Measurements from ENCODE around the gene RIN3. TPM values are rescaled to one million over a fixed set of nuclear protein-coding genes. Genes with fewer than 3 reads are reported as not detected.

RIN3 gene
- total RNA-seq, 2 donors from 2014 or later, result 19.1 to 19.9 TPM

GRCh38 chr14:92704036-92704804 lies 190.6 kb downstream of the RIN3 start:
- peak; percentile 42 to 62 for ATAC-seq
- intact Hi-C loops (cut with DNase I), result no loop called here
- DNase-seq, result no peak

DNA sequence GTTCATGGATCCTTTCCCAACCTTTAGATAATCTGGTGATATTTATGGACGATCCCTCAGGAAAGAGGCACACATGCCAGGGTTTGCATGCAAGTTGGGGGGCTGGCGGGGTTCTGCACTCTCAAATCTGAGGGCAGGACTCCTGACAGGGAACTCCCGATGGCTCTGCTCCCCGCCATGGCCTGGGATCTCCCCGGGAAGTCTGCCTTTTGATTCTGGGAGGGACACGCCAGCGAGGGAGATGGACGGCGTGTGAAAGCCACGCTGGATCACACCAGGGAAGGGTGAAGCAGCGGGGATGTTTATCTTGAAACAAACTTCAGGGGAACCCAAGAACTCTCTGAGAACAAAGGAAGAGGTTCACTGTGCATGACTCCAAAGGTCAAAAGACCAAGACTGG lies 191.2 kb downstream of the RIN3 start:
- intact Hi-C loops (cut with DNase I), result no loop called here
- peak in 1 of 2 donors; percentile 3 for ATAC-seq
- no peak for DNase-seq

- ATAC-seq (no peak), DNase-seq (no peak)
- intact Hi-C loops (cut with DNase I), result no loop called here
Measured at GRCh38 chr14:92706386-92706785, 192.8 kb downstream of the RIN3 start.

GRCh38 chr14:92709340-92710000 lies 195.9 kb downstream of the RIN3 start:
- ATAC-seq (no peak), DNase-seq (no peak)
- intact Hi-C loops (cut with DNase I), result no loop called here

- intact Hi-C loops (cut with DNase I), result loop anchor here in 1 of 2 donors (5.0 kb wide), 1 partner anchor 72 kb away; no protein-coding TSS in a partner anchor
- DNase-seq (no peak), ATAC-seq (no peak)
Measured at GRCh38 chr14:92710001-92710341, 196.4 kb downstream of the RIN3 start.

- DNase-seq (no peak), ATAC-seq (no peak)
- intact Hi-C loops (cut with DNase I), result loop anchor here in 1 of 2 donors (5.0 kb wide), 1 partner anchor 70 kb away; no protein-coding TSS in a partner anchor
Measured at GRCh38 chr14:92711976-92712653, 198.5 kb downstream of the RIN3 start.

- no peak for DNase-seq
- ATAC-seq, result no peak
- intact Hi-C loops (cut with DNase I), result loop anchor here in 1 of 2 donors (5.0 kb wide), 1 partner anchor 70 kb away; no protein-coding TSS in a partner anchor
Measured at GRCh38 chr14:92712654-92713051, 199.1 kb downstream of the RIN3 start.

DNA sequence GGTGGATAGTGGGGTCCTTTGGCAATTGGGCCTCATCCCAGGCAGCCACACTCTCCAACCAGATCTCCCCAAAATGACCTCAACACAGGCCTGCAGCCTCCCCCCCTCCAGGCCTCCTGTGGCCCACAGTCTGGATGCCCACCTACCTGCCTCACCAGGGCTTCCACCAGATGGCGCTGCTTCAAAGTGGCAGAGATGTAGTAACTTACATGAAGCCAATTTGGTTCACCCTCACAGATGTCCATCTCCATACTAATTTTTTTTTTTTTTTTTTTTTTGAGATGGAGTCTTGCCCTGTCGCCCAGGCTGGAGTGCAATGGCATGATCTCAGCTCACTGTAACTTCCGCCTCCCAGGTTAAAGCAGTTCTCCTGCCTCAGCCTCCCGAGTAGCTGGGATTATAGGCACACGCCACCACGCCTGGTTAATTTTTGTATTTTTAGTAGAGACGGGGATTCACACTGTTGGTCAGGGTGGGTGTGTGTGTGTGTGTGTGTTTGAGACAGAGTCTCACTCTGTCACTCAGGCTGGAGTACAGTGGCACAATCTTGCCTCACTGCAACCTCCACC lies 201.2 kb downstream of the RIN3 start:
- peak; percentile 71 to 73 for ATAC-seq
- DNase-seq, result peak; percentile 84
- intact Hi-C loops (cut with DNase I), result loop anchor here (2.0 to 5.0 kb wide), 2 partner anchors 67 to 68 kb away; no protein-coding TSS in a partner anchor

DNA sequence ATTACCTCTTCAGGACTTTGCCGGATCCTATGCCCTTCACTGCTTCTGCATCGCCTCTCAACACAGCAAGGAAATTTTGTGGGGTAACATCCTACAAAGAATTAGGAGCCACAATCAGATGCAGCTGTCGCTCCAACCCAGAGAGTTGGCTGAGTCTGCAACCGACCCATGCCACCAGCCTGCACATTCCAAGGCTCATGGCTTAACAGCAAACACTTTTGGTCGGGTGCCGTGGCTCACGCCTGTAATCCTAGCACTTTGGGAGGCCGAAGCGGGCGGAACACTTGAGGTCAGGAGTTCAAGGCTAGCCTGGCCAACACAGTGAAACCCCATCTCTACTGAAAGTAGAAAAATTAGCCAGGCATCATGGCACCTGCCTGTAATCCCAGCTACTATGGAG lies 202.6 kb downstream of the RIN3 start:
- DNase-seq (no peak), ATAC-seq (no peak)

GRCh38 chr14:92717571-92718042 lies 204.0 kb downstream of the RIN3 start:
- DNase-seq (no peak), ATAC-seq (no peak)
- intact Hi-C loops (cut with DNase I), result no loop called here

More for the DNA sequence above, 202.6 kb downstream of the RIN3 start:
- intact Hi-C loops (cut with DNase I), result no loop called here

DNA sequence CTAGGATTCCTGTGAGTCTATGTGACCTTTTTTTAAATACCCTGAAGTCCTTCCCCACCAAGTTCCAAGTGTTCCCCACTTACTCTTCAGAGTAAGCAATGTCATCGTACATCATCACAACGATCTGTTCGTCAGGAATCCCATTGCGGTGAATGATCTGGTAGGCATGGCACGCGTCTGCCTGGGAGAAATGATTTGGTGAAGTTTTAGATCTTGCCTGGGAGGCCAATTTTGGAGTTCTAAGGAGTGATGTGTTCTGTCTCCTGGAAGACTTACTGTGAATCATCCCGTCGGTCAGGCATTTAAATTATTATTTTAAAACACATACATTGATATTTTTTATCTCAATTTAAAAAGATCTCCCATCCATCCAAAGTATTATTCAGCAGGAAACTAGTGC lies 205.1 kb downstream of the RIN3 start:
- intact Hi-C loops (cut with DNase I), result no loop called here
- no peak for ATAC-seq
- DNase-seq, result no peak

- intact Hi-C loops (cut with DNase I), result no loop called here
- DNase-seq (no peak), ATAC-seq (peak; percentile 50 to 57)
Measured at GRCh38 chr14:92719421-92719820, 205.8 kb downstream of the RIN3 start.

DNA sequence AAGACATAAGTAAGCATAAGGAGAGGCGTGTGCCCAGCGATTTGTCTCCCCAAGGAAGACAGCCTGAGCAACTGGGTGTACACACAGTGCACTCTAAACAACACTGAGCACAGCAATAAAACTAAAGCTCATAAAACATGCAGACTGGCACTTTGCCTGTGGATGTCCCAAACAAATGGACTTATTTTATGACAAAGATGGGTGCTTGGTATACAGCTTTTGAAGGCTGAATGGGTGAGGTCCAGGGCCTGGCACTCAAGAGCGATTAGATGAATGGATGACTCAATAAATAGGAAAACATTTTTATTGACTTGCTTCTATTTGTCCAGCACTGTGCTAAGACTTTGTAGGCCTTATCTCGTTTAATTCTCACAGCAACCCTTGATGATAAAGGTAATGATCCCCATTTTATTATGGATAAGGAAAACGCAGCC lies 206.3 kb downstream of the RIN3 start:
- intact Hi-C loops (cut with DNase I), result no loop called here
- peak; percentile 16 to 33 for ATAC-seq
- no peak for DNase-seq

DNA sequence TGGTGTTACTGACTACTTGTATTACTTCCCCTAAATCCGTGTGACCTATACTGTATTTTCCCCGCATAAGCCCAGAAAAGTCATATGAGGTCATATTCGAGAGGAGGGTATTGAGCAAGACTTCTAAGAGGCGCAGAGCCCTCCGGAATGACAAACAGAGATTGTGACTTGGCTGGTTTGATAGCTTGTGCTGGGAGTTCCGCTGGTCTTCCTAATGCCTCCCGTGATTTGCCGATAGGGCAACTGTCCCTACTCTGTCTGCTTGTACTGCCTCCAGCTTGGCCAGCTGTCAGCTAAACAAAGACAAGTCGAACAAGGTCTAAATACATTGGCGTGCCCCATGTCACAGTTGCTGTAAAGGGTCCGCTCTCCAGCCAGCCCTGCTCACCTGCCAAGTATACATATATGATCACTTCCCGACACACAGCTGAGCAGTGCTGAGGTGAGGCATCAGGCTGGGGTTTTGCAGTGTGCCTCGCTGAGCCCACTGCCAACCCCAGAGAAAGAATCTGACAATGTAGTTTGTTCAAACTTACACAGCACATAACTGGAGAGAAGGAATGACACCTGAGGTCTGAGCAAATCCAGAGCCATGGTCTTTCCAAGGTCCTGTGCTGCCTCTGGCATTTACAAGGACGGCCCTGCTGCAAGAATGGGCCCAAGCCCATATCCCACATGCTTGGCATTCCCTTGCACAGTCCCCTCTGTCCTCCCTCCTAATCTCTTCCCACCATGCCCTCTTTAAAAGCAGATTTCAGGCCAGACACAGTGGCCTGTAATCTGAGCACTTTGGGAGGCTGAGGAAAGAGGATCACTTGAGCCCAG lies 211.1 kb downstream of the RIN3 start:
- ATAC-seq (peak; percentile 72 to 84), DNase-seq (peak; percentile 46)
- intact Hi-C loops (cut with DNase I), result no loop called here

- intact Hi-C loops (cut with DNase I), result no loop called here
- DNase-seq (peak; percentile 81), ATAC-seq (peak; percentile 46 to 81)
Measured at GRCh38 chr14:92726135-92726932, 212.8 kb downstream of the RIN3 start.

DNA sequence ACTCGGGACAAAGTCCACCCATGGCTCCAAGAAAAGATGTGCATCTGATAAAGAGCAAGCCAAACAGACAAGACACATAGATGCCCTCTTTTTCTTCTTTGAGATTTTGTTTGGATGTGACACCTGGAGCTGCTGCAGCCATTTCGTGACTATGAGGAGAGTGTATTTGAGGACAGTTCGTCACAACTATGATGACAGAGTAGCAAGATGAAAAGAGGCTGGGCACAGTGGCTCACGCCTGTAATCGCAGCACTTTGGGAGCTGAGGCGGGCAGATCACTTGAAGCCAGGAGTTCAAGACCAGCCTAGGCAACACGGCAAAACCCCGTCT lies 213.3 kb downstream of the RIN3 start:
- intact Hi-C loops (cut with DNase I), result no loop called here
- ATAC-seq, result no peak
- no peak for DNase-seq

DNA sequence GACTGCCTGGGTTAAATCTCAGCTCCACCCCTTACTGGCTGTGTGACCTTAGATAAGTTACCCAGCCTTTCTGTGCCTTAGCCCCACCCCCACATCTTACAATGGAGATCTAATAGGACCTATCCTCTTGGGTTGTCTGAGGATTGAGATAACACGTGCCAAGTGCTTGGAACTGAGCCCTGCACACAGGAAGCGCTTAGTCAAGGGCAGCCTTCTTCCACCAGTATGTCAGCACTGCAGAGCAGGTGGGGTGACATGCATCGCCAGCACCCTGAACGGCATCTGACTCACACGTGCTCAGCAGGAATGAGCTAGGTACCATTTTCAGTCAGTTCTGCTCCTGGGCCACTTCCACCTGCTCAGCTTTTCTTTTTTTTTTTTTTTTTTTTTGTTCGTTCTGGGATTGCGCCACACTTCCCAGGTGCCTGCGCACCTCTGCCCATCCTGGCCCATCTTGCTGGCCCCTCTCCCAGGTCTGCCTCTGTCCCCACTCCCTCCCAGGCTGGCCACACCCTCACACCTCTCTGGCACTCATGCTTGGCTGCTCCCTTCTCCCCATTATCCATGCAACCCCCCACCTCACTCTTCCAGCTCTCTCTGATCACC lies 215.3 kb downstream of the RIN3 start:
- ATAC-seq, result peak in 1 of 2 donors; percentile 10
- intact Hi-C loops (cut with DNase I), result no loop called here
- DNase-seq, result no peak
